ENCODE results near the gene ZSWIM6. TPM values are rescaled to one million over a fixed set of nuclear protein-coding genes. Genes with fewer than 3 reads are reported as not detected.

Gene ZSWIM6
- polyA plus RNA-seq, 3 donors = 1.7 to 33.5 (median 2.7) TPM

DNA sequence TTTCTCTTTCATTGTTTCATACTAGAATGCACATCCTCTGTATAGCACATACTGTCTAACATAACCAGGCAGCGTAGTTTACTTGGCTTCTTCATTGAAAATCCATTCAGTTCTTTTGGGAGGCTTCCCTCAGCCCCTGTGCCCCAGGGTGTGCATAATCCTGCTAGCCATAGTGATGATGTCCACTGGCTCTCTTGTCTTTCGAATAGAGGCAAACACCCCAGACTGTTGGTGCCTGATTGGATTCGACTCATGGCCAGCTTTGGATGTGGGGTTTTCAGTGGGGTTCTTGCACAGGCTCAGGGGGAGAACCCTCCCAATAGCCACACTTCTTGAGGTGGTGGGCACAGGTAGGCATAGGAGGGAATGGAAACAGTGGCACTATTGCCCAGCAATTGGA lies 53.6 kb downstream of the ZSWIM6 start:
- peak overlapping the region in 1 of 7 donors; percentile 54 for H3K27ac Mint-ChIP-seq
- Histone ChIP-seq H3K9me3 (replicated peaks in 1 of 2; ENCODE audit: control insufficient read depth in 1 of 2, insufficient read depth in 1 of 2, low read length in 2 of 2) (no peaks in the 10 kb centered on the region), H3K27me3 (ENCODE audit: control insufficient read depth in 2 of 2, insufficient read depth in 2 of 2, low read length in 2 of 2) (no peaks in the 10 kb centered on the region), H3K9ac (ENCODE audit: insufficient read depth, low read length, poor library complexity, severe bottlenecking) (no peak overlapping the region), H3K27ac (ENCODE audit: low read depth in 1 of 2, low read length in 2 of 2) (no peak overlapping the region), H3K36me3 (replicated peaks in 1 of 2; ENCODE audit: control insufficient read depth in 1 of 2, insufficient read depth in 2 of 2, low read length in 2 of 2) (peaks cover 0 to 5% of the 10 kb centered on the region in 2 donors), H3K4me1 (ENCODE audit: control insufficient read depth in 1 of 2, insufficient read depth in 2 of 2, low read length in 2 of 2) (no peaks in the 10 kb centered on the region), H3K4me3 (replicated peaks in 1 of 3; ENCODE audit: low read depth in 2 of 3, low read length in 3 of 3) (no peak overlapping the region), H3K79me2 (ENCODE audit: insufficient read depth, low read length) (peaks cover 96% of the 10 kb centered on the region), H4K20me1 (ENCODE audit: insufficient read depth, low read length) (peaks cover 100% of the 10 kb centered on the region), H2AFZ (ENCODE audit: insufficient read depth, low read depth, low read length, poor library complexity, severe bottlenecking) (no peak overlapping the region), H3K4me2 (replicated peaks; ENCODE audit: extremely low read depth, low read length, poor library complexity, severe bottlenecking) (no peak overlapping the region)
- 100% methylated on average over 1 of the region's 3 CpGs for WGBS (ENCODE audit: insufficient coverage)
- H3K4me3 Mint-ChIP-seq = no peak overlapping the region
- no peak for DNase-seq
- H3K27me3 Mint-ChIP-seq (ENCODE audit: low read depth in 3 of 3) = no peaks in the 10 kb centered on the region
- H3K4me1 Mint-ChIP-seq = peaks cover 5% of the 10 kb centered on the region
- H3K36me3 Mint-ChIP-seq = peaks cover 6 to 14% of the 10 kb centered on the region in 2 donors
- H3K9me3 Mint-ChIP-seq = peaks cover 0 to 1% (median 0%) of the 10 kb centered on the region in 7 donors
- intact Hi-C loops (cut with micrococcal nuclease) = no loop called here
- TF ChIP-seq, protein P1, sequence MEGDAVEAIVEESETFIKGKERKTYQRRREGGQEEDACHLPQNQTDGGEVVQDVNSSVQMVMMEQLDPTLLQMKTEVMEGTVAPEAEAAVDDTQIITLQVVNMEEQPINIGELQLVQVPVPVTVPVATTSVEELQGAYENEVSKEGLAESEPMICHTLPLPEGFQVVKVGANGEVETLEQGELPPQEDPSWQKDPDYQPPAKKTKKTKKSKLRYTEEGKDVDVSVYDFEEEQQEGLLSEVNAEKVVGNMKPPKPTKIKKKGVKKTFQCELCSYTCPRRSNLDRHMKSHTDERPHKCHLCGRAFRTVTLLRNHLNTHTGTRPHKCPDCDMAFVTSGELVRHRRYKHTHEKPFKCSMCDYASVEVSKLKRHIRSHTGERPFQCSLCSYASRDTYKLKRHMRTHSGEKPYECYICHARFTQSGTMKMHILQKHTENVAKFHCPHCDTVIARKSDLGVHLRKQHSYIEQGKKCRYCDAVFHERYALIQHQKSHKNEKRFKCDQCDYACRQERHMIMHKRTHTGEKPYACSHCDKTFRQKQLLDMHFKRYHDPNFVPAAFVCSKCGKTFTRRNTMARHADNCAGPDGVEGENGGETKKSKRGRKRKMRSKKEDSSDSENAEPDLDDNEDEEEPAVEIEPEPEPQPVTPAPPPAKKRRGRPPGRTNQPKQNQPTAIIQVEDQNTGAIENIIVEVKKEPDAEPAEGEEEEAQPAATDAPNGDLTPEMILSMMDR (IDR thresholded peaks at IDR 0.05) = no peak

DNA sequence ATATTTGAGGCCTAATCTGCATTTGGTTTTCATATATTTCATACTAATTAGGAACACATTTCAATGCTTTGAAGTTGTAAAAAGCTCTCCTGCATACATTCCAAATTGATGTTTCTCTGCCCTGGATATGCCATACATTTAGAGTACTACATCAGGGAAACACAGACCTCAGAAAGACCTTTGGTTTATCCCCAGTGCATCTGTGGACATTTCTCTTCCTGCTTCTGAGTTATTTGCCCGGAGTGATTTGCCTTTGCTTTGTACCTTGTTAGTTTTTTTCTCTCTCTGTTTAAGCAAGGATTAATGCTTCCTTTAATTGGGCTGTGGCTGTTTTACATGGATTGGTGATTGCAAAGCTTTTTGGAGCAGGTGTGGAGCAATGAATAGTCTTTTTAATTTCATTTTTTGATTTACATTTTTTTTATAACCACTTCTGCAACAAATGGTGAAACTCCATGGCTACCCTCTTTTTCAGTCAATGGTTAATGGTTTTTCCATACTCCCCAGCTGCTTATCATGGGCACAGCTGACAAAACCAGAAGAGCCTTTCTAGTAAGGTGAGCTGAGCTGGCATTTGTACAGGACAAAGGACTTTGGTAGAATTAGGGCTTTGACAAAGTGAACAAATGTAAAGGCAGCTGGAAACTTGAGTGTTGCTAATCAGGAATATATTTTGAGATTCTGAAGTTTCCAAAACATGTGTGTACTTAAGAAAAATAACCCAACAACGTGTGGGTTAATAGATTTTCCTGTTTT lies 54.2 kb downstream of the ZSWIM6 start:
- DNase-seq = no peak
- Mint-ChIP-seq H3K9me3 (peaks cover 0 to 1% (median 0%) of the 10 kb centered on the region in 7 donors), H3K27ac (peak overlapping the region in 1 of 7 donors; percentile 67), H3K27me3 (ENCODE audit: low read depth in 3 of 3) (no peaks in the 10 kb centered on the region), H3K4me1 (peaks cover 5% of the 10 kb centered on the region), H3K4me3 (no peak overlapping the region), H3K36me3 (peaks cover 7 to 20% of the 10 kb centered on the region in 2 donors)
- H2AFZ ChIP-seq (ENCODE audit: insufficient read depth, low read depth, low read length, poor library complexity, severe bottlenecking) = no peak overlapping the region
- peaks cover 96% of the 10 kb centered on the region for H3K79me2 ChIP-seq (ENCODE audit: insufficient read depth, low read length)
- intact Hi-C loops (cut with micrococcal nuclease) = no loop called here
- no peak overlapping the region for H3K4me3 ChIP-seq (replicated peaks in 1 of 3; ENCODE audit: low read depth in 2 of 3, low read length in 3 of 3)
- H3K4me2 ChIP-seq (replicated peaks; ENCODE audit: extremely low read depth, low read length, poor library complexity, severe bottlenecking) = no peak overlapping the region
- WGBS (ENCODE audit: insufficient coverage) = no CpG with 5 or more reads among the region's 2 CpGs
- no peaks in the 10 kb centered on the region for H3K4me1 ChIP-seq (ENCODE audit: control insufficient read depth in 1 of 2, insufficient read depth in 2 of 2, low read length in 2 of 2)
- TF ChIP-seq, protein P1 (IDR thresholded peaks at IDR 0.05) = no peak
- peaks cover 0 to 11% of the 10 kb centered on the region in 2 donors for H3K36me3 ChIP-seq (replicated peaks in 1 of 2; ENCODE audit: control insufficient read depth in 1 of 2, insufficient read depth in 2 of 2, low read length in 2 of 2)
- H3K27me3 ChIP-seq (ENCODE audit: control insufficient read depth in 2 of 2, insufficient read depth in 2 of 2, low read length in 2 of 2) = no peaks in the 10 kb centered on the region
- no peaks in the 10 kb centered on the region for H3K9me3 ChIP-seq (replicated peaks in 1 of 2; ENCODE audit: control insufficient read depth in 1 of 2, insufficient read depth in 1 of 2, low read length in 2 of 2)
- H4K20me1 ChIP-seq (ENCODE audit: insufficient read depth, low read length) = peaks cover 100% of the 10 kb centered on the region
- H3K9ac ChIP-seq (ENCODE audit: insufficient read depth, low read length, poor library complexity, severe bottlenecking) = no peak overlapping the region
- H3K27ac ChIP-seq (ENCODE audit: low read depth in 1 of 2, low read length in 2 of 2) = peak overlapping the region in 1 of 2 donors; percentile 10
